ENCODE results near the gene TTC6.
"Not testable (repeated sequence)": the region's sequence is repeated elsewhere in the genome, so short reads cannot be mapped to it uniquely, and the experiment has no call there.

TTC6 gene

GRCh38 chr14:37594971-37595808 is at the start of gene TTC6, which contains the start of gene FOXA1:
TSS of gene TTC6 (plus strand) at chr14:37595629. CDS start at chr14:37622065, 26,436 bp downstream.
TSS of gene FOXA1 (minus strand) at chr14:37595249. CDS start at chr14:37594972, 277 bp downstream.
- no peak for DNase-seq (ENCODE audit: low spot score)

- DNase-seq (ENCODE audit: low spot score): no peak
These were observed 48.6 kb upstream of the TTC6 start for GRCh38 chr14:37546621-37547447.

GRCh38 chr14:37550511-37550910 is 44.9 kb upstream of the TTC6 start:
- DNase-seq (ENCODE audit: low spot score): no peak

- no peak for DNase-seq (ENCODE audit: low spot score)
These were observed 44.3 kb upstream of the TTC6 start for GRCh38 chr14:37551119-37551518.

GRCh38 chr14:37553935-37554550 is 41.4 kb upstream of the TTC6 start:
- no peak for DNase-seq (ENCODE audit: low spot score)

- not testable (repeated sequence) for DNase-seq (ENCODE audit: low spot score)
These were observed 39.8 kb upstream of the TTC6 start for GRCh38 chr14:37555596-37555995.

GRCh38 chr14:37558740-37559139 is 36.7 kb upstream of the TTC6 start:
- no peak for DNase-seq (ENCODE audit: low spot score)

GRCh38 chr14:37559386-37559785 is 36.0 kb upstream of the TTC6 start:
- DNase-seq (ENCODE audit: low spot score): no peak

GRCh38 chr14:37563189-37563588 is 32.2 kb upstream of the TTC6 start:
- no peak for DNase-seq (ENCODE audit: low spot score)

GRCh38 chr14:37565550-37565949 is 29.9 kb upstream of the TTC6 start:
- no peak for DNase-seq (ENCODE audit: low spot score)

GRCh38 chr14:37566811-37567371 is 28.5 kb upstream of the TTC6 start:
- no peak for DNase-seq (ENCODE audit: low spot score)

GRCh38 chr14:37569729-37570128 is 25.7 kb upstream of the TTC6 start:
- no peak for DNase-seq (ENCODE audit: low spot score)

- no peak for DNase-seq (ENCODE audit: low spot score)
These were observed 24.0 kb upstream of the TTC6 start for GRCh38 chr14:37571391-37571790.

GRCh38 chr14:37573356-37573755 is 22.1 kb upstream of the TTC6 start:
- DNase-seq (ENCODE audit: low spot score): no peak

GRCh38 chr14:37579274-37579673 is 16.2 kb upstream of the TTC6 start:
- DNase-seq (ENCODE audit: low spot score): no peak

- no peak for DNase-seq (ENCODE audit: low spot score)
These were observed 15.3 kb upstream of the TTC6 start for GRCh38 chr14:37580146-37580545.

- no peak for DNase-seq (ENCODE audit: low spot score)
These were observed 11.8 kb upstream of the TTC6 start for GRCh38 chr14:37583358-37584210.

- no peak for DNase-seq (ENCODE audit: low spot score)
These were observed 11.0 kb upstream of the TTC6 start for GRCh38 chr14:37584211-37585100.

- no peak for DNase-seq (ENCODE audit: low spot score)
These were observed 10.3 kb upstream of the TTC6 start for GRCh38 chr14:37585101-37585511.

Measured in hematopoietic multipotent progenitor cell treated with erythropoietin and hydrocortisone succinate and interleukin-3 and kit ligand, for 17 days (in vitro differentiated cells).